Pancreas (tissue), 10 donors: ENCODE results near the gene NECAP2. TPM values are rescaled to one million over a fixed set of nuclear protein-coding genes. Genes with fewer than 3 reads are reported as not detected.
"Not testable (repeated sequence)": the region's sequence is repeated elsewhere in the genome, so short reads cannot be mapped to it uniquely, and the experiment has no call there.

Experiments
- ATAC-seq, 4 donors: fragments of 200-7000 bp; cut with Tn5 transposase; one replicate each; pipeline versions ENCODE4 v1.8.0 to v1.9.1; 2020; ENCODE audit warnings: mild to moderate bottlenecking in 4 of 4, moderate library complexity in 4 of 4
- DNase-seq, 6 donors: peaks; one replicate each; pipeline ENCODE4 v3.0.0-alpha.2; 2020
- FAIRE-seq: peaks from 2 replicates; lab custom pipeline; 2012; peaks lifted over from hg19 to GRCh38; lab: Jason Lieb, UNC
- H3K27ac ChIP-seq, 4 donors: fragments of 200-600 bp; sonication (generic); 1 replicate in 3 of 4; 2 replicates in 1 of 4; pipeline versions ENCODE4 v1.5.0 to v1.8.0; 2020
- H3K27me3 ChIP-seq, 4 donors: fragments of 200-600 bp; one replicate each; pipeline ENCODE4 v1.8.0; 2021
- H3K36me3 ChIP-seq, 3 donors: fragments of 200-600 bp; sonication (generic) in 1 of 3; one replicate each; pipeline versions ENCODE4 v1.5.0 to v1.8.0; 2020 to 2021
- H3K4me1 ChIP-seq, 3 donors: fragments of 200-600 bp; one replicate each; pipeline ENCODE4 v1.8.0; 2021
- H3K4me3 ChIP-seq, 4 donors: fragments of 200-600 bp; sonication (generic) in 2 of 4; one replicate each; pipeline versions ENCODE4 v1.5.0 to v1.8.0; 2020 to 2021
- H3K9me3 ChIP-seq, 4 donors: fragments of 200-600 bp; one replicate each; pipeline ENCODE4 v1.8.0; 2021
- WGBS, 2 donors: extraction: QIAGEN DNeasy Blood & Tissue Kit; methylation state at CpG; one replicate each; pipeline ENCODE4 v1.1.7; 2013; 5-methylcytosine and 5-hydroxymethylcytosine counted together
- intact Hi-C, 3 donors: fragments of 100-400 bp; cut with DNase I; formaldehyde crosslinking; loops; one replicate each; pipeline versions ENCODE4 v1.11.1 to v1.14.2; 2022
- polyA plus RNA-seq, 2 donors: library from polyadenylated mRNA; stranded (reverse); fragments of 200-250 nt; gene quantifications; one replicate each; pipeline ENCODE4 v1.2.3, GENCODE V29; 2013
- total RNA-seq, 6 donors: library from RNA; stranded (reverse); fragmentation: NEBNext Ultra II Directional in 4 of 6; extraction: Animal tissue kit (Norgen Biotek cat#: 25700) in 4 of 6; gene quantifications; one replicate each; pipeline versions ENCODE4 v1.2.1 to v1.2.4, GENCODE V29; 2021 to 2023
- TF ChIP-seq, protein P1 (sequence below), 4 donors: fragments of 200-600 bp; sonication (generic) in 3 of 4; IDR thresholded peaks; one replicate each; pipeline versions ENCODE4 v1.5.0 to v1.8.0; 2021; ENCODE audit warnings: antibody characterized with exemption in 4 of 4
- donor health status: healthy with polysubstance abuse.
- donor health status: DM: no; HTN: no; CAD: no; lungs with moderate emphysema.
- donor health status: DM: no; HTN: no; CAD: no.
- donor health status: control.
- donor health status: control.
- donor health status: Bipolar disorder and iron deficiency.
- donor health status: DM: yes; HTN: yes; CAD: no.
- donor health status: DM: no; HTN: no; CAD: no.
- donor health status: DM: no; HTN: no; CAD: no.
- donor health status: DM: yes; HTN: yes; CAD: no.

Gene NECAP2
- total and polyA plus RNA-seq, 8 donors, result 11.9 to 37.8 (median 16.6) TPM

DNA sequence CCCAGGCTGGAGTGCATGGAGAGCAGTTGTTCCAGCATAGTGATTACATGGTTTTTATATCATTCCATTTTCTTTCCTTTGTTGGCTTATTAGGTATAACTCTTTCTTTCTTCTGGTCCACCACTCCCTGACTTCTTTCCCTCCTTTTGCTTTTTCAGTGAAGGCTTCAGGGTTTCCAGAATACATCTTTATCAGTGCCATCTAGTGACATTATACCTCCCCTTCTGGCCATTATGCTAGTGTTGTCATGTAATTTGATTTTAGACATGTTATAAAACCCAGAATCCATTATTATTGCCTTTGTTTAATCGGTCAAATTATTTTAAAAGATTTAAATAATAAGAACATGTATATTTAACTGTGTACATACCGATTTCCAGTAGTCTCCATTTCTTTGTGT is 63.0 kb downstream of the NECAP2 start:
- Histone ChIP-seq H3K4me3 (no peak overlapping the region), H3K27me3 (no peaks in the 10 kb centered on the region), H3K9me3 (no peaks in the 10 kb centered on the region), H3K4me1 (no peaks in the 10 kb centered on the region), H3K36me3 (no peaks in the 10 kb centered on the region), H3K27ac (no peak overlapping the region)
- DNase-seq (no peak), FAIRE-seq (no peak), ATAC-seq (no peak)
- TF ChIP-seq, protein P1, sequence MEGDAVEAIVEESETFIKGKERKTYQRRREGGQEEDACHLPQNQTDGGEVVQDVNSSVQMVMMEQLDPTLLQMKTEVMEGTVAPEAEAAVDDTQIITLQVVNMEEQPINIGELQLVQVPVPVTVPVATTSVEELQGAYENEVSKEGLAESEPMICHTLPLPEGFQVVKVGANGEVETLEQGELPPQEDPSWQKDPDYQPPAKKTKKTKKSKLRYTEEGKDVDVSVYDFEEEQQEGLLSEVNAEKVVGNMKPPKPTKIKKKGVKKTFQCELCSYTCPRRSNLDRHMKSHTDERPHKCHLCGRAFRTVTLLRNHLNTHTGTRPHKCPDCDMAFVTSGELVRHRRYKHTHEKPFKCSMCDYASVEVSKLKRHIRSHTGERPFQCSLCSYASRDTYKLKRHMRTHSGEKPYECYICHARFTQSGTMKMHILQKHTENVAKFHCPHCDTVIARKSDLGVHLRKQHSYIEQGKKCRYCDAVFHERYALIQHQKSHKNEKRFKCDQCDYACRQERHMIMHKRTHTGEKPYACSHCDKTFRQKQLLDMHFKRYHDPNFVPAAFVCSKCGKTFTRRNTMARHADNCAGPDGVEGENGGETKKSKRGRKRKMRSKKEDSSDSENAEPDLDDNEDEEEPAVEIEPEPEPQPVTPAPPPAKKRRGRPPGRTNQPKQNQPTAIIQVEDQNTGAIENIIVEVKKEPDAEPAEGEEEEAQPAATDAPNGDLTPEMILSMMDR (IDR thresholded peaks at IDR 0.05), result no peak
- intact Hi-C loops, result no loop called here
- 56 to 75% methylated on average over 2 of the region's 2 CpGs for WGBS, 2 donors

DNA sequence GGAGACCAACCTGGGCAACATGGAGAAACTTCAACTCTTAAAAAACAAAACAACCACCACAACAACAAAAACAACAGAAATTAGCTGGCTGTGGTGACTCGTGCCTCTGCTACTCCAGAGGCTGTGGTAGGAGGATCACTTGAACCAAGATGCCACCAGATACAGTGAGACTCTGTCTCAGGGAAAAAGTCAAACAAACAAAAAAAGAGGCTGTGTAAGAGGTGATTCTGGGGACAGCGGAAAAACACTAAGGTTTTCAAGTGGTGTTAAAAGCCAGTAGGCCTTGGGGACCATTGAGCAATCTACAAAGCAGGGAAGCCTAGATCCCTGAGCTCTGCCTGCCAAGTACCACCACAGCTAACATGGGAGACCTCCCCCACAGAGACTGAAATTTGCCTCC is 65.3 kb downstream of the NECAP2 start:
- intact Hi-C loops, ATAC-seq: not testable (repeated sequence)

DNA sequence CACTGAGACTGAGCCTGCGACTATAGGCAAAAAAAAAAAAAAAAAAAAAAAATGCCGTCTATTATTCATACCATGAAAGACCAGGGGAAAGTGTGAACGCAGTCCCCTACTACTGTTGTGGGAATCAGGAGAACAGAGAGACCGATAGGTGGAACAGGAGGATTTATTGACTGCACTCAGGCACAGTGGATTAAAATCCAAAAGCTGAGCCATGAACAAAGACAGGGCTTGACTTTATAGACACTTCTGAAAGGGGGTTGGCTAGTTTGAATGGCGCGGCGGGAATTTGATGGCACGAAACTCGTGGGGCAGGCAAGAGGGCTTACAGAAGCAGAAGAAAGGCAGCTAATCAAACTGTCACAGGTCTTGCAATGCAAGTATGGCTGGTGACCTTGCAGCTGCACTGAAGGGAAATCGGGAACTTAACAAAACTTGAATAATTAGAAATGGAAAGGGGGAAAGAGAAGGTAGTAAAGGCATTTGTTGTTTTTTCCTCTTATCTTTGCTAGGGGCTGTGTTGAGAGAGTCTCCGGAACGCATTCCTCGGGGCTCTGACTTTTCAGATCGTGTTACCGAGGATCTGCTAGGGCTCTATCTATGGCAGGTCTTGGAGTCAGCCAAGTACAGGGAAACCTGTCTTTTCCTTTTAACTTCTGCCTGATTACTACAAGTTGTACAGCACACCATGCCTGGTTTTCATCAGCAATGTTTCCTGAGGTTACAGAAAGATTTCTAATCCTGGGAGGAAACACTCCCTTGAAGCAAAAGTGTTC is 66.0 kb downstream of the NECAP2 start:
- peak; percentile 9 for FAIRE-seq
- not testable (repeated sequence) for DNase-seq
- WGBS, 2 donors, result 70 to 73% methylated on average over 15 of the region's 15 CpGs

More for the DNA sequence above, 65.3 kb downstream of the NECAP2 start:
- H3K9me3 ChIP-seq, H3K27me3 ChIP-seq, H3K27ac ChIP-seq, H3K4me1 ChIP-seq, DNase-seq, H3K36me3 ChIP-seq, H3K4me3 ChIP-seq, FAIRE-seq: not testable (repeated sequence)
- WGBS, 2 donors, result 92 to 94% methylated on average over 2 of the region's 2 CpGs

DNA sequence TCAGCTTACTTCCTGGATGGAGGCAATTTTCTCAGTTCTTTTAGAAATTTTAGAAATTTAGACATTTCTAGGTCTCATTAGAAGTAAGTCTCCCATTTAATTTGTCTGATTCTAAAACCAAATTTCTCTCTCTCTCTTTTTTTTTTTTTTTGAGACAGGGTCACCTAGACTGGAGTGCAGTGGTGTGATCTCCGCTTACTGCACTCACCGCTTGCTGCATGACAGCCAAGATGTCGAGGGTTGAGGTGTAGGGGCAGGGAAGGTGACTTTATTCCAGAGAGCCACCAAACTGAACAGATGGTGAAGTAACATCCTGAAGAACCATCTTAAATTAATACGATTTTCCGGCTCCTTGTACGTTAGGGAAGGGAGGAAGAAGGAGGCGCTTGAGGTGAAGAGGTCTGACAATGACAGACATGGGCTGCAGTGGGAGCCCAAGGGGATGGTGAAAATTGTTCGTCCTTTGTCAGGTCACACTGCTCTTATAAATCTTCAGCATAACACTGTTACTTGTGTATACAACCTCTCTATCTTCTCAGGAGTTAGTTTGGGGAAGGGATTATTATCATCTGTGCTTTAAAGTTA is 68.4 kb downstream of the NECAP2 start:
- H3K4me3 ChIP-seq, H3K36me3 ChIP-seq, FAIRE-seq, H3K9me3 ChIP-seq, DNase-seq, H3K27me3 ChIP-seq, ATAC-seq, H3K4me1 ChIP-seq, intact Hi-C loops, H3K27ac ChIP-seq: not testable (repeated sequence)
- 78 to 82% methylated on average over 8 of the region's 8 CpGs for WGBS, 2 donors

More for the DNA sequence above, 66.0 kb downstream of the NECAP2 start:
- H3K4me1 ChIP-seq, H3K4me3 ChIP-seq, intact Hi-C loops, H3K27ac ChIP-seq, ATAC-seq, H3K36me3 ChIP-seq, H3K27me3 ChIP-seq, H3K9me3 ChIP-seq: not testable (repeated sequence)

Other genes starting within 250 kb of the NECAP2 start
- gene ARHGEF19, start 228.1 kb upstream of the NECAP2 start, total RNA-seq, result 10 to 100 TPM in 2 of 6 donors, 1 to 10 TPM in 4; 5.0 to 10.7 (median 7.9) TPM
- 10 to 100 TPM; 15.6 to 17.1 TPM for gene ARHGEF19, start 228.1 kb upstream of the NECAP2 start, polyA plus RNA-seq
- 1 to 10 TPM; 3.3 to 9.1 (median 4.0) TPM for gene CPLANE2, start 203.5 kb upstream of the NECAP2 start, total RNA-seq
- gene CPLANE2, start 203.5 kb upstream of the NECAP2 start, polyA plus RNA-seq, result 1 to 10 TPM; 2.2 to 4.0 TPM
- gene FBXO42, start 88.2 kb upstream of the NECAP2 start, total RNA-seq, result 10 to 100 TPM in 2 of 6 donors, 1 to 10 TPM in 4; 7.4 to 11.9 (median 8.8) TPM
- 10 to 100 TPM; 10.4 to 11.1 TPM for gene FBXO42, start 88.2 kb upstream of the NECAP2 start, polyA plus RNA-seq
- gene SZRD1, start 73.5 kb upstream of the NECAP2 start, total RNA-seq, result 10 to 100 TPM; 24.9 to 53.5 (median 37.0) TPM
- gene SZRD1, start 73.5 kb upstream of the NECAP2 start, polyA plus RNA-seq, result 10 to 100 TPM; 25.7 to 37.1 TPM
- gene SPATA21, start 3.3 kb upstream of the NECAP2 start, total RNA-seq, result under 1 TPM in 1 of 6 donors, not detected in 5; 0.90 TPM
- under 1 TPM; 0.53 to 0.77 TPM for gene SPATA21, start 3.3 kb upstream of the NECAP2 start, polyA plus RNA-seq
- 1,000 to 10,000 TPM in 4 of 6 donors, 100 to 1,000 TPM in 2; 687 to 5,169 (median 2,340) TPM for gene RNU1-1, start 73.6 kb downstream of the NECAP2 start, total RNA-seq
- not detected for gene RNU1-1, start 73.6 kb downstream of the NECAP2 start, polyA plus RNA-seq
- 10 to 100 TPM; 12.4 to 32.2 (median 14.3) TPM for gene NBPF1, start 172.8 kb downstream of the NECAP2 start, total RNA-seq
- 1 to 10 TPM; 4.0 to 5.8 TPM for gene NBPF1, start 172.8 kb downstream of the NECAP2 start, polyA plus RNA-seq
- 1,000 to 10,000 TPM in 4 of 6 donors, 100 to 1,000 TPM in 2; 687 to 5,169 (median 2,340) TPM for gene RNU1-3, start 226.2 kb downstream of the NECAP2 start, total RNA-seq
- not detected for gene RNU1-3, start 226.2 kb downstream of the NECAP2 start, polyA plus RNA-seq